Bone marrow (tissue), 2 donors: ENCODE measurements around the gene GRB10.
"Not testable (repeated sequence)": the region's sequence is repeated elsewhere in the genome, so short reads cannot be mapped to it uniquely, and the experiment has no call there.

Experiments used
- DNase-seq, 2 donors: peaks; one replicate each; lab custom pipeline; 2025; lab: John Stamatoyannopoulos, UW

The GRB10 gene

GRCh38 chr7:50608196-50608906, 174.3 kb downstream of the GRB10 start:
- DNase-seq = no peak

GRCh38 chr7:50607524-50608125, 175.1 kb downstream of the GRB10 start:
- no peak for DNase-seq

GRCh38 chr7:50605059-50605458, 177.6 kb downstream of the GRB10 start:
- DNase-seq = no peak

GRCh38 chr7:50603287-50603686, 179.4 kb downstream of the GRB10 start:
- no peak for DNase-seq

GRCh38 chr7:50599385-50599784, 183.3 kb downstream of the GRB10 start:
- DNase-seq = no peak

GRCh38 chr7:50598460-50599343, 184.0 kb downstream of the GRB10 start:
- DNase-seq = no peak

- DNase-seq = no peak
These were observed 186.2 kb downstream of the GRB10 start for GRCh38 chr7:50596484-50596883.

GRCh38 chr7:50595491-50596102, 187.1 kb downstream of the GRB10 start:
- no peak for DNase-seq

- DNase-seq = no peak
These were observed 187.8 kb downstream of the GRB10 start for GRCh38 chr7:50594734-50595485.

- DNase-seq = no peak
These were observed 188.6 kb downstream of the GRB10 start for GRCh38 chr7:50594136-50594535.

GRCh38 chr7:50592940-50593339, 189.8 kb downstream of the GRB10 start:
- DNase-seq = no peak

GRCh38 chr7:50591480-50592438, 190.9 kb downstream of the GRB10 start:
- DNase-seq = no peak

- DNase-seq = no peak
These were observed 191.6 kb downstream of the GRB10 start for GRCh38 chr7:50591098-50591479.

- DNase-seq = no peak
These were observed 192.2 kb downstream of the GRB10 start for GRCh38 chr7:50590535-50590934.

- no peak for DNase-seq
These were observed 193.3 kb downstream of the GRB10 start for GRCh38 chr7:50589364-50589763.

GRCh38 chr7:50588937-50589336, 193.8 kb downstream of the GRB10 start:
- no peak for DNase-seq

- no peak for DNase-seq
These were observed 195.0 kb downstream of the GRB10 start for GRCh38 chr7:50587737-50588136.

- no peak for DNase-seq
These were observed 197.8 kb downstream of the GRB10 start for GRCh38 chr7:50584793-50585408.

- no peak for DNase-seq
These were observed 198.3 kb downstream of the GRB10 start for GRCh38 chr7:50584386-50584785.

GRCh38 chr7:50583295-50583694, 199.4 kb downstream of the GRB10 start:
- not testable (repeated sequence) for DNase-seq
